HG02938 (cell line): ENCODE measurements around the gene ARPC1B.
"Not testable (repeated sequence)": the region's sequence is repeated elsewhere in the genome, so short reads cannot be mapped to it uniquely, and the experiment has no call there.

Source experiments
- ATAC-seq: cut with Tn5 transposase; IDR thresholded peaks from one replicate; pipeline ENCODE4 v1.9.1; 2021; ENCODE audit warnings: mild to moderate bottlenecking, moderate library complexity; ENCODE audit not compliant: unreplicated experiment

The ARPC1B gene

DNA sequence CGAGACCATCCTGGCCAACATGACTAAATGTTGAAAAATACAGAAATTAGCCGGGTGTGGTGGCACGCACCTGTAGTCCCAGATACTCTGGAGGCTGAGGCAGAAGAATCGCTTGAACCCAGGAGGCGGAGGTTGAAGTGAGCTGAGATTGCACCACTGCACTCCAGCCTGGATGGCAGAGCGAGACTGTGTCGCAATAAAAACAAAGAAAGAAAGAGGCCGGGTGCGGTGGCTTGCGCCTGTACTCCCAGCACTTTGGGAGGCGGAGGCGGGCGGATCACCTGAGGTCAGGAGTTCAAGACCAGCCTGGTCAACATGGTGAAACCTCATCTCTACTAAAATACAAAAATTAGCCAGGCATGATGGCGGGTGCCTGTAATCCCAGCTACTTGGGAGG, 12.7 kb downstream of the ARPC1B start:
- ATAC-seq = not testable (repeated sequence)

- no peak for ATAC-seq
Measured at GRCh38 chr7:99387912-99388311, 13.4 kb downstream of the ARPC1B start.

- ATAC-seq = no peak
Measured at GRCh38 chr7:99389772-99390171, 15.2 kb downstream of the ARPC1B start.

DNA sequence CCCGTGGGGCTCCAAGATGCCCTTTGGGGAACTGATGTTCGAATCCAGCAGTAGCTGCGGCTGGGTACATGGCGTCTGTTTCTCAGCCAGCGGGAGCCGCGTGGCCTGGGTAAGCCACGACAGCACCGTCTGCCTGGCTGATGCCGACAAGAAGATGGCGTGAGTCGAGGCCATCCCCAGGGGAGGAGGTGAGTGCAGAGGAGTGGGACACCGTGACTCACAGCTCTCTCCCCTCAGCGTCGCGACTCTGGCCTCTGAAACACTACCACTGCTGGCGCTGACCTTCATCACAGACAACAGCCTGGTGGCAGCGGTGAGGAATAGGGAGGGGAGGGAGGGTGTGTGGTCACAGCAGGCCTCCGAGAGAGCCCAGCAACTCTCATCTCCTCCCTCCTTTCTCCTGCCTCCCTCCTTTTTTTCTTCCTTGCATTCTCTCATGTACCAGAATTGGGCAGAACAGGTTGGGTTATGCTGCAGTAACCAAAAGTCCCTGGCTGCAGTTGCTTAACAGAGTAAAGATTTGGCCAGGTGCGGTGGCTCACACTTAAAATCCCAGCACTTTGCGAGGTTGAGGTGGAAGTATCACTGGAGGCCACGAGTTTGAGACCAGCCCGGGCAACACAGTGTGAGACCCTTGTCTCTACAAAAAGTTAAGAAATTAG, 16.5 kb downstream of the ARPC1B start:
- ATAC-seq = no peak

- ATAC-seq = no peak
Measured at GRCh38 chr7:99392046-99392445, 17.5 kb downstream of the ARPC1B start.

DNA sequence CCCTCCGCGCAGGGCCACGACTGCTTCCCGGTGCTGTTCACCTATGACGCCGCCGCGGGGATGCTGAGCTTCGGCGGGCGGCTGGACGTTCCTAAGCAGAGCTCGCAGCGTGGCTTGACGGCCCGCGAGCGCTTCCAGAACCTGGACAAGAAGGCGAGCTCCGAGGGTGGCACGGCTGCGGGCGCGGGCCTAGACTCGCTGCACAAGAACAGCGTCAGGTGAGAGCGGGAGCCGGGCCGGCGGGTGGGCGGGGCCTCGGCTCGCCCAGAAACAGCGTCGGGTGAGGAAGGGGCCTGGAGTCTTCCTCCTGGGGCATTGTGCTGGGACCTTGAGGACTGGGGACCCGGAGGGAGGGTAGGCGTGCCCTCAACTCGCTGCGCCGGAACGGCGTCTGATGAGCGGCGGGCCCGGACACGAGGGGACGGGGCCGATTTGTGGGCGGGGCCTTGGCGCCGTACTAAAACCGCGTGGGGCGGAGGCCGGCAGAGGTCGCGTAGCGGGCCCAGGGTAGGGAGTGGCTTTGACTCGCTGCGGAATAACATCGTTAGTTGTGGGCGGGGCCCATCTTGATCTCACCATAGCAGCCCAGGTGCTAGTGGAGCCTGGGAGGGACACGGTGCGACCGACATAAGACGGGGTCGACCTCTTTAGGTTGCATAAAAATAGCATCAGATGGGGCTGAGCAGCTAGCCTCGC, 18.3 kb downstream of the ARPC1B start:
- no peak for ATAC-seq

- ATAC-seq = no peak
Measured at GRCh38 chr7:99393355-99394187, 19.0 kb downstream of the ARPC1B start.

DNA sequence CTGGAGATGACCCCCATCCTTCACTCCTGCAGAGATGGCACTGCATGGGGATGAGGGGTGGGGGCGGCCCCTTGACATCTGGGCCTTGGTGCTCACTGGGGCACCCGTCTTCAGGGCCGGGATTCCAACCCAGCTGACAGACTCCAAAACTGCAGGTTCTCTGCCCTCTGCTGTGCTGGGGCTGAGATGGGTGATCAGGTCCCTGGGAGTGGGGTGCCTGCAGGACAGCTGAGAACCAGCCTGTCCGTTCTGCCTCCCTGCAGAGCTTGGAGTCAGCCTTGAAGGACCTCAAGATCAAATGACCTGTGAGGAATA, 19.6 kb downstream of the ARPC1B start:
- ATAC-seq = no peak

DNA sequence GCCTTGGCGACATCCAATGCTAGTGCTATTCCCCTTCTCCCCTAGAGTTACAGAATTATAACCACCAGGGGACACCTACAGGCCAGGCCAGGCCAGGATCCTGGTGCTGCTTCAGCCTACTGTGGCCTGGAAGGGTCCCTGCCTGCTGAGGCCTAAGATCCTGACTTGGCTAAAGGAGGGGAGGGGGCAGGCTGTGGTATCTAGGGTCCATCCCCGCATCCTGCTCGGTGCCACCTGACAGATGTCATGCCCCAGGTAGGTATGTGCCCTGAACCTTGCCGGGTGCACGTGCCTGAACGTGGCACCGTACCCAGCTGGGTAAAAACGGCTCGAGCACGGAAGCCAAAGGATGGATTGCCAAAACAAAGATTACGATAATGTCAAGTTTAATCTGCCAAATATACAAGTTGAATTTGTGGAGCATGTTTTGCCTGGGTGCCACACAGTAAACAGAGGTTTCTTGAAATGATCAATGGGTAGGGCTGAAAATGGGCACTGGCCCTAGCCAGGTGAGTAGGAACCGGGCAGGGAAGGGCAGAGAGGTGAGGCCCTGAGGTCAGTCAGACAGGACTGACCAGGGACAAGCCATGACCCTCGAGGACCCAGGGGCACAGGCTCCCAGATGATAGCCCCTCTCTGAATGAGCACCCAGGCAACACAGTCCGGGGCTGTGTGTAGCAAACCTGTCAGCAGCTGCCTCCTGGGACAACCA, 21.2 kb downstream of the ARPC1B start:
- no peak for ATAC-seq

- ATAC-seq = no peak
Measured at GRCh38 chr7:99396418-99397296, 22.1 kb downstream of the ARPC1B start.

- ATAC-seq = no peak
Measured at GRCh38 chr7:99397297-99397983, 22.9 kb downstream of the ARPC1B start.

- no peak for ATAC-seq
Measured at GRCh38 chr7:99398891-99399445, 24.4 kb downstream of the ARPC1B start.

GRCh38 chr7:99399597-99399996, 25.1 kb downstream of the ARPC1B start:
- ATAC-seq = no peak

- no peak for ATAC-seq
Measured at GRCh38 chr7:99402854-99403253, 28.3 kb downstream of the ARPC1B start.

DNA sequence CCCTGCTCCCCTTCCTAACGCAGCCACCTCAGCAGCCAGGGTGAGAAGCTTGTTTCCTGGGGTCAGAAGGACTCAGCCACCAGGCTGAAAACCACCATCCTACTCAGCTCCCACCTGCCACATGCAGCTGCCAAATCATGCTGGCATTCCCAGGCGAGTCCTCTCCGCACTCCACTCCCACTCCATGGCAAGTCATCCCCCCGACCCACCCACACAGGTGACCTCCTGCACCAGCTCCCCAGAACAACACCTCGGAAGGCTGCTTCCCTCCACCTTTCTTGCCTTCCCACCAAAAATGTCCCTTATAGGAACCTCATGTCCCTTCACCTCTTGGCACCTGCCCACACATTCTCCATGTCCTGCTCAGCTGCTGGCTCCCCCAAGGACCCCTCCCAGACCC, 29.2 kb downstream of the ARPC1B start:
- no peak for ATAC-seq

GRCh38 chr7:99404235-99404976, 29.9 kb downstream of the ARPC1B start:
- ATAC-seq = no peak

DNA sequence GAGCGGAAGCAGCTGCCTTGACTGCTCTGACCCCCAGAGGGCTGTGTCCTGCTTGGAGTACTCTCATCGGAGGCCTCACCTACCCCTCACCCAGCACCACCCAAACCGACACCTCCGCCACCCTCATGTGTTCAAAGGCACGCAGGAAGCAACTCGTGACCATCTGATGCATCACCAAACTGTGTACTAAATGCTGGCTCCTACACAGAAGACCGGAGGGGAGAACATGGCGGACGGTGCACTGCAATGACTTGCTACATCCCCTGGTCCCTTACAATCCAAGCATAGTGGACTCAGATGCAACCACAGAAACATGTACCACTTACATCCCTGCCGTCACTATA, 30.4 kb downstream of the ARPC1B start:
- no peak for ATAC-seq

GRCh38 chr7:99406557-99406956, 32.0 kb downstream of the ARPC1B start:
- no peak for ATAC-seq

DNA sequence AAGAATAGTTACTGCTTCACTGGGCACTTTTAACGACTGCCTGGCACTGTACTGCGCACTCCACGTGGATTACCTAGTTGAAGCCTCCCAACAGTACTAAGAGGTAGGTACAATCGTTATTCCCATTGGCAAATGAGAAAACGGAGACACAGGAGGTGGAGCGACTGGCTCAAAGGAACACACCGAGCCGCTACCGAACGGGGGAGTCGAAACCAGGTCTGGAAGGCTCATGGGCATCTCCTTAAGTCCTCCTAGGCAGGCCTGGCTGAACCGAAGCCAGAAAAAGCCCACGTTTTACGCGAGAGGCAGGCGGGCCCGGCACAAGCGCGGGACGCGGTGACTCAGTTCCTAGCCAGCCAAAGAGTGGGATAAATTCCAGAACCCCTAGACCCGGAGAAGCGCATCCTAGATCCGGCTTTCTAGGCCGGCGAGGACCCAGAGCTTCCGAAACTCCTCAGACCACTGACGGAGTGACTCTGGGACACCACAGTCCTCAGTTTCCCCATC, 33.4 kb downstream of the ARPC1B start:
- ATAC-seq = peak; percentile 7
